CD4-positive, alpha-beta T cell treated with Interferon gamma for 1 hour (primary cell): ENCODE results near the gene CHN1.

Experiments used
- DNase-seq: peaks from one replicate; pipeline ENCODE4 v3.0.0-alpha.2; 2020

CHN1 gene

DNA sequence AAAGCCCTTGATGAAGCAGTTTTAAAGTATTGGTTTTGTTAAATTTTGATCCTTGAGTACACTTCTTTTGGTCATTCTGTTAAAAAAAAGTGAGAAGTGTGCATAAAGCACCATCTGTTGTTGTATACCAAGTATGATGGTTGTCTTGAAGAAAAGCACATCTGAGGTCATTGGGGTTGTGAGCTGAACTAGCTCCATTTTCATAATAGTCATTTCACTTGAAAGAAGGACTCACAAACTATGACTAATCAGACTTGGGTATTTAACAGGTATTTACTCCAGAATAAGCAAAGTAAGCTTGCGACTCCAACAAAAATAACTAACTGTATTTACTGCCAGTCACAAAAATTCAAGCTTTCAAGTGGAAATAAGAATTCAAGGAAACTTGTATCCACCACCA lies 35.1 kb downstream of the CHN1 start:
- no peak for DNase-seq

DNA sequence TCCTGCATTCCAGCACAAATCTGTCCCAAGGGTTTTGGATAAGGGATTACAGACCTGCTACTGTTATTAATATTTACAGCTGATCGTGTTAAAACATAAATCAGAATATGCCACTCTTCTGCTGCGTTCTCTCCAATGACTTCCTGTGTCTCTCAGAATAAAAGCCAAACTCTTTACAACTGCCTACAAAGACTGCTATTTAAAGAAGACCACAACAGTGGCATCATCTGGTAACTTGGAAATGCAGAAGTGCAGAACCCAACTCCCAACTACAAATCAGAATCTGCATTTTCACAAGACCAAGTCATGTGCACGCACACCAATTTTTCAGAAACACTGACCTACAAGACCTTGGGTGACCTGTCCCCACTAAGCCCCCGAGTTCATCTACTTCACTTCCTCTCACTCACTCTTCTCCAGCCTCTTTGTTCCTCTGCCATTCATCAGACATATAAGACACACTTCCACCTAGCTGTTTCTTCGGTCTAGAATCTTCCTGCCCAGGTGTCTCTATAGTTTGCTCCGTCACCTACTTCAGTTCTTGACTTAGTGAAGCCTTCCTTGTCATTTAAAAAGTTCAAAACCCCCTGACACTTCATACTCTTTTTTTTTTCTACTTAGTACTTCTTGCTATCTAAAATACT lies 36.0 kb downstream of the CHN1 start:
- no peak for DNase-seq

DNA sequence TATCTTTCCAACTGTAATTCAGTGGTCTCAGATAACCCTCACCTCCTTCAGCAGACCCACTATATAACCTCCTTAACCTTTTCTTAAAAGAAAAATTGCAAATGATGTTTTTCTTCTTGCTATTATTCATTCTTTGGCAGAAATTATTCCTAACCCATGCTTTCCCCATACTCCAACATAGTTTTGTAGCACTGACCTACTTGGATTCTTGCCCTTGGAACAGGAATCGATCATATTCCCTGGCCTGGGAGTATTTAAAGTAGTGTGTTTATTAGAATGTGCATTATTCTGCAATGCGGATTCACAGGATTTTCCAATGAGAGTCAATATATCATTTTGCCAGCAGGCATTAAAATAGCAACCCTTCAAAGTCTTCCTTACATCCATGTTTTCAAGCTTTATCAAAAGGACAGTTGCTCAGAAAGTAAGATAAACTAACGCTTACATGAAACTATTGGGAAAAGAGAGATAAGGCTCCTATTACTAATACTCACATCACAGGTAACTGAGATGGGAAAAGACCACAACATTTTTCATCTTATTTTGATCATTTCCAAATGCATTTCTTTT lies 37.4 kb downstream of the CHN1 start:
- DNase-seq: no peak

DNA sequence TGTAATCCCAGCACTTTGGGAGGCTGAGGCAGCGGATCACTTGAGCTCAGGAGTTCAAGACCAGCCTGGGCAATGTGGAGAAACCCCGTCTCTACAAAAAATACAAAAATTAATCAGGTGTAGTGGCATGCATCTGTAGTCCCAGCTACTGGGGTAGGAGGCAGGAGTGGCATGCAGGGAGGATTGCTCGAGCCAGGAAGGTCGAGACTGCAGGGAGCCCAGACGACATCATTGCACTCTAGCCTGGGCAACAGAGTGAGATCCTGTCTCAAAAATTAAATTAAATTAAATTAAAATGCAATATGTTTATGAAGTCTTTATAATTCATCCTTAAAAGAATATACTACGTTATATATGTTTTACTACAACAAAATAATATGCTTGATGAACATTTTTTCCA lies 38.1 kb downstream of the CHN1 start:
- no peak for DNase-seq

DNA sequence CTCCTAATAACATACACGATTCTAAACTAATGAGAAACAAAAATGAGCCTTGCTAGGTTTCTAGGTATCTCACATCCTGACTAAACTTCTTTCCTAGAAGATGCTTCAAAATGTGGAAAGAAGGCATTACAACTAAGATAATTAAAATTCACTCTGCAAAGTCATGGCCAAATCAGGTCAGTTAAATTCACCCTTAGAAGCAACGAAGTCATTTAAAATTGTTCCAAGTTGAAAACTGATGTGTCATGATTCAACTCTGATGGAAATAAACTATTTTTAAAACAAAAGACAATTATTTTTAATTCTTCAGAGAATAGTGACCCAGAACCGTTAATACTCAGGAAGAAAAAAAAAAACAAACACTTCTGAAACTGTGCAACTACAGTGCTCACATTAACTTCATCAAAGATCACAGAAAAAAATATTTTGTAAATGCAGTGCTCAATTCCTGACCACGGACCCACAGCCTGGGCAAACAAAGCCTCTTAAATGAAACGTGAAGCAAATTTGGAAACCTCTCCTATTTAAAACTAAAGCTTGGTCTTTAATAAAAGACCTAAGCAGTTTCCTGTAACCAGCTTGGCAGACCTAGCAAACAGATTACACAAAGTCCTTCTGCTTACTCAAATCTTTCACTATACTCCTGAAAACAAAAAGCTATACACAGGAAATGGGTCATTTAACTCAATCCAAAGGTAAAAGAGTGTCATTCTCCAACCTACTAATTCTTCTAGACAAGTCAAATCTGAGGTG lies 39.0 kb downstream of the CHN1 start:
- no peak for DNase-seq

DNA sequence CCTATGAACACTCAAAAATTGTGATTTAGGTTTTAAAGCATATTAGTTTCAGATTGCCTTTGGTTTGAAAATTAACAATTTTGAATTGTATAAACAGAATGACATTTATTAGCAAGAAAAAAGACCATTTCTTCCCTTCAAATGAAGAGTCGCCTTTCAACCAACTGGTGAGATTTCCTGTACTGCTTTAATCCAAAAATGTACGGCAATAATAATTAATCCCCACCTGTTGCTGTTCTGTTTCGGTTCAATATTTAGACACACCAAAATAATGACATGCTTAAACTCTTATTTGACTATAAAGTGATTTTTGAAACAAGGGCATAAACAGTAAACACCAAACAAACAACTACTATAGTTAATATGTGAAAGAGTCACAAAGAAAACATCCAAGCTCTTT lies 39.6 kb downstream of the CHN1 start:
- DNase-seq: no peak

DNA sequence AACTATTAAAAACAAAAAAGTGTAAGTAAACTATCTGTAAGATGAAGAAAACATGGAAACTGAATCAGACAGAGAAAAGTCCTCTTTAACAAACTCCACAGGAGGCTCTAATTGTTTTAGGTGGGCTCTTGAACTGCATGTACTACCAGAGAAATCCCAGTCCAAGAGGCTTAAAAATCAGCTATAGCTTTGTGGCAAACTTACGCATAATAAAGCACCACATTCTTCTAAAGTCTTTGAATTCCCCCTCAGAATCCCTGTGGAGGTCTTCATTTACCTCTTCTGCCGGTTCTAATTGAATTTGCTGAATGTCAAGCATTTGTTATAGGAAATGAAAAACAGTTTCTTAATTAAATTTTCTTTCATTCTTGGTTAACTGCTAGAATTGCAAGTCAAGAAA lies 40.8 kb downstream of the CHN1 start:
- no peak for DNase-seq

DNA sequence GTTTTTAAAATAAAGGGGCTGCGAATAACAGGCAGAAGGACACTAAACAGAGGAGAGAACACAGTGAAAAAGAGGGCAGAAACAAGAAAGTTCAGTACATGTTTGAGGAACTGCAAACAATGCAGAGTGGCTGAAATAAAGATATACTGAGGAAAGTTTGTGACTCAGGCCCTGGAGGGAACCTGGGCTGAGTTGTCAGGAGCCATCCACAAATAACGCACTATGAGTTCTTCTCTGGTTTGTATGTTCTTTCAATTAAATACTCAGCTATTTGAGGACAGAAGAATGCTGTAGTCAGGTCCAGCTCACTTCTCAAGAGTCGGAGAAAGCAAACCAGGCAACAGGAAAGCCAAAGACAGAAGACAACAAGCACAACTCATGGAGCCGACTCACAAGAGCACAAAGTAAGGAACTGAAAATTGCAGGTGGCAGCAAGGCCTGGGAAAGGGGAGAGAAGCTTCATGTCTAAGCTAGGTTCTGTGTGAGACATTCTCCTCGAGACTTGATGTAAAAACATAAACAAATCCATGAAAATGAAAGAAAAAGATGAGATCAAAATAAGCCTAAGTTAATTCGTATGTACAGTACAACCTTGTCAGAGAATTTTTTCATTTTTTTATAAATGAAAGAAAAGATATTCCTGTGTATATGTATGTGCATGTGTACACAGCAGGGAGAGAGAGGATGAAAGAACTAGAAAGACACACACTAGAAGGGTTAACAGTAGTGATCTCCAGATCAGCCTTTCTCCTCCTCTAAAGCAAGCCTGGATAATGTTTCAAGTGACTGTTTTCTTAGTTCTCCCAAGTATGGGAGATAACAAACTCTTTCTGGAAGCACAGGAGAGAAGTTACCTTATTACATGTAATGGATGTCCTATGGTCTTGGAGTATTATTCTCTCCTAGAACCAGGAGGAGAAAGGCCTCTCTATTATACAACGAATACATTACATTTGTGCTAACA lies 41.5 kb downstream of the CHN1 start:
- DNase-seq: no peak

DNA sequence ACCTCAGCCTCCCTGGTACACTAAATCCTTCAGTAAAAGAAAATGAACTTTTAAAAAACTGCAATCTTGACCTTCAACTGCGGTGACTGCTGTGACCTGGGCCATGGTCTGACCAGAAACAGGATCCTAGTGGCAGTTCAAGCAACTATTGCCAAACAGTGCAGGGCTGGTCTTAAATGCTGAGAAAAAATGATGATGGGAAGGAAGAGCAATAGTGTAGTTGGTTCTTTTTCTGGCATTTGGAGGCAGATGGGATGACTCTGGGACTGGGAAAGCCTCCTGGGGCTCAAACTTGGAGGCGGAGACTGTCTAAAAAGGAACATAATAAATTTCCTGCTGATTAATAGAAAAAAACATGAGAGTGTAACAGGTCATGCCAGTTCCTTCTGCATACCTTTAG lies 45.4 kb downstream of the CHN1 start:
- DNase-seq: no peak

DNA sequence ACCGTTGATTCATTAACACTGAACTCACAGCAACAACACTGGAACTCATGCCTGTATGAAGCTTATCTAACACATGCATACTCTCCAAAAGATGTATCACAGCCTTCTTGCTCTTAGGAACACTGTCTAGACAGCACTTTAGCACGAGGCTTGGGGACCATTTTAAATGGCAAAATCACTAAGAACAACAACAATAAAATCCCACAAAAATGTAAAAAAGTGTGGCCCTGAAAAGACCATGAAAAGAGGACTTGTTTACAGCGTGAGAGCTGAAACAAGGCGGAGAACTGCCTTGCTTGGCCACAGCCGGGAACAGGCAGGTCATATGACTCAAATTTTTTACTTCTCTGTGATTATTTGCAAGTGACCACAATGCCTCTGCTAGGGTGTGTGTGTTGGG lies 48.1 kb downstream of the CHN1 start:
- DNase-seq: no peak

DNA sequence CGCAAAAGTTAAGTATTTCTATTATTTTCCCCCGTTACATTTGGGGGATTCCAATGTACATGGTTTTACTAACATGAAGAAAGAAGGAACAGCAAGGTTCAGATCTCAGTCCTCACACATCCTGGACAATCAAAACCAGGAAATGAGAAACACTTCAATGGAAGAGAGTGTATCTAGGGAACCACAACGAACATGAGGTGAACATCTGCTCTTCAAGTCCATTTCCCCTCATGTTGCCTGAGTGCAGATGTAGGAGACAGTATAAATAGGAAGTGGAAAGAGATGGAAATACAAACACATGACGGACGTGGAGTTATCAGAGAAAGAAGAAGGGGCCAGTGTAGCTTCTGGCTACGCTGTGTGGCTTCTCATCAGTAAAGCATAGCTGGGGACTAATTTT lies 52.6 kb downstream of the CHN1 start:
- no peak for DNase-seq

DNA sequence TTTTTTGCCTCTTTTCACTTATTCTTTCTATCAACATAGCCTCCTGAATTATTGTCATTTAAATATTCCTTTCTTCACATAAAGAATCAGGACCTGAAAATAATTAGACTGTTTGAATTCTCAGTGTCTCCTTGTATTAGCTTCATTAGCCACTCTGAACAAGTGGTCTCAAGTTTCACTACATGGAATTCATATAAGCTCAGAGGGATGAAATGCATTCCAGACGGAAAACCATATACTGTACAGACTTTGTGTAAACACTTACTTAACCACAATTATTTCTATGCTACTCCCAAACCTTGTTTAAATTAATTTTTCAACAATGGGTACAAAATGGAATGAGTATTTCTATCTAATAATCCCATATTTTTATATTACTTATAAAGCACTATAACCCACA lies 53.4 kb downstream of the CHN1 start:
- no peak for DNase-seq

DNA sequence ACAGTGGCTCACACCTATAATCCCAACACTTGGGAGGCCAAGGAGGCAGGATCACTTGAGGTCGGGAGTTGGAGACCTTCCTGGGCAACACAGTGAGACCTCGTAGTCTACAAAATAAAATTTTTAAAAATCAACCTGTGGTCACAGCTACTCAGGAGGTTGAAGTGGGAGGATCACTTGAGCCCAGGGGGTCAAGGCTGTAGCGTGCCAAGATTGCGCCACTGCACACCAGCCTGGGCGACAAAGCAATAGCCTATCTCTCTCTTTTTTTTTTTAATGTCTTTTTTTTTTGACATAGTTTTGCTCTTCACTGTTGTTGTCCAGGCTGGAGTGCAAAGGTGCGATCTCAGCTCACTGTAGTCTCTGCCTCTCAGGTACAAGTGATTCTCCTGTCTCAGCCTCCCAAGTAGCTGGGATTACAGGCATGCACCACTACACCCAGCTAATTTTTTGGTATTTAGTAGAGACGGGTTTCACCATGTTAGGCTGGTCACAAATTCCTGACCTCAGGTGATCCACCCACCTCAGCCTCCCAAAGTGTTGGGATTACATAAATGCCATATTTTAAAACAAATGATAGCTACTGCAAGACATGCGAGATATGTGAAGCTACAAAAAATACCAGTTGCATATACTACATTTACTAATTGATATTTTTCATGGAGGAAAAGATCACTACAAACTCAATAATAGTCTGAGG lies 55.0 kb downstream of the CHN1 start:
- DNase-seq: no peak

DNA sequence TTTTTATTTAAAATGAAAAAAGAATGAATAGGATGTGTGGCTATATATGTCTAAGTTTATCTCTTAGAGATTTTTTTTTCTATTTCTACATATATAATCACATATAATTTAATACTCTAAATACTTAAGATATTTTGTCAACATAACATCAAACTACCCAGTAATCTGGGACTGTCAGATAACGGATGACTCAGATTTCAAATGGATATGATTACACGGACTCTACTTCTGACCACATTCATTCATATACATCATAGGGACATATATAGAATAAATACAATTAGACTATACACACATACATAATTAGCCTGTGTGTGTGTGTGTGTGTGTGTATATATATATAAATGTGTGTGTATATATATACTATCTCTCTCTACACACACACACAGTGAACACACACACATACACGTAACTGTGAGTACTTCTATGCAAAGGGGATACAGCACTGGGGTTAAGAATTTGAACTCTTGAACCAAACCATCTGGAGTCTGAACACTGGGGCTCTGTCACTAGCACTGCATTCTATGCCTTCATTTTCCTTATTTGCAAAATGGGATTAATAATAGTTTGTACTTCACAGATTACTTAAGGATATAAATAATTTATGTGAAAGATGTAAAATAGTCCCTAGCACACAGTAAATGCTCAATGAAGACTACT lies 59.5 kb downstream of the CHN1 start:
- no peak for DNase-seq

DNA sequence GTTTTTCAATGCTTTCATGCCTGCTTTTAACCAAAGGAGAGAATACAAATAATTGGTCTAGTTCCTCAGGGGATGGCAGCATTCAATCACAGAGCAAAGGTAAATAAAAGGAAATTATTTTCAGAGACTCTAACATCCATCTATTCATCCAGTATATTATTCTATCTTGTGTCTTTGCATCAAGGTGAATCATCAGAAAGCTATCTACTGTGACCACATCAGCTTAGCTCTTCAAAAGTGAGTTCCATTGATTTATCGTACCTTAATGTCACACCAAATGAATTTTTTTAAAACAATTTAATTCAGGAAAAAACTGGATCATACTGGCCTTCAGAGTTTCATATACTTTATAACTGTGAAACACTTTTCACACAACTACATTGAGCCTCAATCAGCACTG lies 66.1 kb downstream of the CHN1 start:
- no peak for DNase-seq

DNA sequence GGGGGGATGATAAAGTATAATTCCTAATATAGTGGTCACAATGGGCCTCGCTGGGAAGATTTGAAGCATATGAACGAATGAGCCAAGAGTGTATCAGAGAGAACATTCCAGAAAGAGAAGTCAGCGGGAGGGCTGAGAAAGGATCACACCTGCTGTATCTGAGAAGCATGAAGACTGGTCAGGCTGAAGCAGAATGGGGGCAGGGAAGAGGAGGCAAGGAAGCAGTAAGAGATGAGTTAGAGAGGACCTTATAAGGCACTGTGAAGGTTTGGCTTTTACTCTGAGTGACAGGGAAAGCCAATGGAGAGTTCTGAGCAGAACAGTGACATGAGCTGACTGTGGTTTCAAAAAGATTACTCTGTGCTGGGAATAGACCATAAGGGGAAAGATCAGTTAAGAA lies 73.5 kb downstream of the CHN1 start:
- DNase-seq: no peak

DNA sequence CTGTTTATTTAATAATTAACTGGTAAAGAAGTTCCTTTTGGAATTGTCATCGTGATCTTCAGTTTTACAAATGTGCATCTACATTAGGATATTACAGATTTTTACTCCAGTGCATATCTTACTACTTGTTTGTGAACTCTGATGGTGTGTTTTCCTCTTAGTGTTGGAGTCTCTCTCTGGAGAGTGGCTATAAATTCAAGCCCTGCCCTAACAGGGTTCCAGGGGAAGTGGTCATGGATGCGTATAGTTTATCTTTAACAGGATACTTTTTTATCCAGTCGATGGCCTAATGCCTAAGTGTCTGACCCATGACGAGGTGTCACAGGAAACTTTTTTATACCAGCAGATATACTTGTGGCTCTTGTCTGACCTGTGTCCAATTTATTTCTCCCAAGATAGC lies 75.4 kb downstream of the CHN1 start:
- DNase-seq: no peak

DNA sequence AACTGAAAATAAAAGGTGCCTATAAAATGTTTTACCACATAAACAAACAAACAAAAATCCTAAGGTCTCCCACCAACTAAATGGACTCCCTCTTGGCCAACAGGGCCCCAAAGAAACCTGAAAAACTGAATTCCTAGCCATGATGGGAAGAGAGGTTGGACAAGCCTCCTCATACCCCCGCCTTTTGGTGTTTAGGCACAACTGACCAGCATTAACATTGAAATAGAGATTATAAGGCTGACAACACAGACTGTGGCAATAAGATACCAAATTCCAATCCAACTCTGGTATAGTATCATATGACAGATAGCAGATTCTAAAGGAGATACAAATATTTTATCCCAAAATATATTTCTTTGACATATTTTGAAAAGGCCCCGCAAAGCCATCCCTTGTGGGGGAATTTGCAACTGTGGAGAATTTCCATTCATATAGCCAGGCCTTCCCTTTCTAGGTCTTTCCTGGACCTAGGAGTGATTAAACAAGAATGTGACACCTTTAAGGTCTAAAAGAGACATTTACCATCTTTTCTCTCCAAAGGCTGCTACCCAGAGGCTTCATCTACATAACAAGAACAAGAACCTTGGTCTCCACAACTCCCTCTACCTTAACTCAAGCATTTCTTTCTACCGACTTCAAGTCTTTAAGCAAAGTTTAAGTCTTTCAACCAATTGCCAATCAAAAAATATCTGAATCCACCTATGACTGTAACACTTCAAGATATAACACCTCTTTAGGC lies 80.0 kb downstream of the CHN1 start:
- no peak for DNase-seq

DNA sequence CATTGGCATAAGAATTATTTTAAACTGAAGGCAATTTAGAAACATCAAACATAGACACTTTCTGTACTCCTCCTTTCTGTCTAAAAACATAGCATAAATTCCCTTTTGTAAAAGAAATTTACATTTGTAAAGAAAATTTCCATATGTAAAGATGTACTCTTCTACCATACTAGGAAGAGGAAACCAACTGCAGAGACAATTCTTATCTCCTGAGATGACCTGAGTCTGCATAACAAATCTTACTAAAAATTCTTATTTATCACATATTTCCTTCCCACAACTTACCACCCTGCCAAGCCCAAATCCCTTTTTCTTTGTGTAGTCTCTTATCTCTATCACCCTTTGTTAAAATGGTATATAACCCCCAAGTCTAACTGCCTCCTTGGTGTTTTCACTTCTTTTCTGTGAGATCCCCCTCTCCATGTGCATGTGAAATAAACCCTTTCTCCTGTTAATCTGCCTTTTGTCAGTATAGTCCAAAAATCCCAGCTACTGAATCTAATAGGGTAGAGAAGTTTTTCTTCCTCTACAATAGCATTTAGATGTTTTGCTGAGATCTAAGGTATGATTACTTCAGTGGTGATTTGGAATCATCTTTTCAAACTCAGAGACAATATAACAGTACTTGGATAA lies 81.0 kb downstream of the CHN1 start:
- no peak for DNase-seq

DNA sequence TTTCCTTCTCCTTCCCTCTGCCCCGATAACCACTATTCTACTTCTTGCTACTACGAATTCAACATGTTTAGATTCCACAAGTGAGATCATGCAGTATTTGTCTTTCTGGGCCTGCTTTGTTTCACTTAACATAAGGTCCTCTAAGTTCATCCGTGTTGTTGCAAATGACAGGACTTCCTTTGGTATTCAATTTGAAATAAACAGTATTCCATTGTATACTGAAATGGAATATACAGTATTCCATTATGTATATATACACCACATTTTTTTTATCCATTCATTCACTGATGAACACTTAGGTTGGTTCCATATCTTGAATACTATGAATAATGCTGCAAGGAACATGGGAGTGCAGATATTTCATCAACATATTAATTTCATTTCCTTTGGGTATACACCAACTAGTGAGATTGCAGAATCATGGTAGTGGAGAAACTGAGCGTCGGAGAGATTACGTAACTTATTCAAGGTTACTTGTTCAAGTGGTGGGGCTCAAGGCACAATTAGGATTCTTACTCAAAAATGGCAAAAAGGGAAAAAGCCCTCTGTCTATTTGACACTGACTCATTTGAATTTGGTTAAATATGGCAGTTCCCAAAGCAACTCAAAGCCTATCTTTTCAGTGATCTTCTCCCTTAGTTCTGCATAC lies 85.1 kb downstream of the CHN1 start:
- no peak for DNase-seq
